ENCODE data around the gene PTPRN2.

PTPRN2 gene

DNA sequence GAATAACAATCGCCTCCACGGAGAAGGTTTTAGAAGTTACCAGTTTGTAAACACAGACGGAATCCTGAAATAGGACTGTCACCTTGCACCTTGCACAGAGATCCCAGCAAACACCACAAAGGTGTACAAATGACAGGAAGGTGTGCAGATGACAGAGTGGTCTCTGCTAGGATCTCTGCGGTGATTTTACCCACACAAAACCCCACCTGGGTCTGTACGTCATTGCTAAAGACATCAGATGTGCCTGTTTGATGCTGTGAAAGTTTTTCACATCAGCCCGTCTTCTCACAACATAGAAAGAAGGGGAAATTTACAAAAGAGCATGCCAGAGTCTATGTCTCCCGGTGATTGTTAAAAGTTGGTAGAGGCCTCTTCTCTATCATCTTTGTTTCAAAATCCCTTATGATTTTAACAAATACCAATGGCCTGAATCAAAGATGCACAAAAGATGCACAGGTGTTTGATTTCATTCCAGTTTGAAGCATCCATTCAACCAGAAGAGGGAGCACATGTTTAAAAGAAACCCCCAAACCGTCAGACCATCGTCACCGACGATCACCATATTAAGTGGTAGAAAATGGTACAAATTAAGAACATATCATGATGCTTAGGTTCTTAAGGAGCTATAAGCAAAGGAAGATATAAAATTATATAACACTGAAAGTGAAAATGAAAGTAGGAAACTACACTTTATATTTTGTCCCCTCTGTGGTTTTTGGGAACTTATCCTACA is 576.5 kb downstream of the PTPRN2 start:
- DNase-seq (ENCODE audit: extremely low spot score) = no peak
- TF ChIP-seq BHLHE40 (IDR thresholded peaks at IDR 0.05; ENCODE audit: borderline replicate concordance) (no peak), SP1 (IDR thresholded peaks at IDR 0.05) (no peak)
- POLR2A ChIA-PET = no interaction called here
- CTCF ChIA-PET = no interaction called here

- ChIA-PET CTCF (no interaction called here), POLR2A (no interaction called here)
- TF ChIP-seq PKNOX1 (IDR thresholded peaks at IDR 0.05) = no peak
- TF ChIP-seq TARDBP (IDR thresholded peaks at IDR 0.05) = no peak
- TF ChIP-seq ZNF384 (IDR thresholded peaks at IDR 0.05) = no peak
- TF ChIP-seq BHLHE40 (IDR thresholded peaks at IDR 0.05; ENCODE audit: borderline replicate concordance) = no peak
- TF ChIP-seq FOXM1 (IDR thresholded peaks at IDR 0.05; ENCODE audit: borderline replicate concordance) = no peak
- no peak for TF ChIP-seq NFRKB (IDR thresholded peaks at IDR 0.05)
- TF ChIP-seq SP1 (IDR thresholded peaks at IDR 0.05) = no peak
- TF ChIP-seq HDGF (IDR thresholded peaks at IDR 0.05; ENCODE audit: borderline replicate concordance) = no peak
- no peak for TF ChIP-seq CTBP1 (IDR thresholded peaks at IDR 0.05; ENCODE audit: borderline replicate concordance)
- TF ChIP-seq L3MBTL2 (conservative IDR thresholded peaks at IDR 0.05) = no peak
- no peak for TF ChIP-seq FOXA1 (IDR thresholded peaks at IDR 0.05)
- no peak for TF ChIP-seq LEF1 (IDR thresholded peaks at IDR 0.05; ENCODE audit: borderline replicate concordance)
- no peak for TF ChIP-seq FOXK2 (IDR thresholded peaks at IDR 0.05)
- no peak for TF ChIP-seq SUZ12 (IDR thresholded peaks at IDR 0.05)
- no peak for TF ChIP-seq ARNT (IDR thresholded peaks at IDR 0.05)
- TF ChIP-seq ELF4 (IDR thresholded peaks at IDR 0.05) = no peak
- no peak for DNase-seq (ENCODE audit: extremely low spot score)
Measured at GRCh38 chr7:158009886-158010285, 577.7 kb downstream of the PTPRN2 start.

DNA sequence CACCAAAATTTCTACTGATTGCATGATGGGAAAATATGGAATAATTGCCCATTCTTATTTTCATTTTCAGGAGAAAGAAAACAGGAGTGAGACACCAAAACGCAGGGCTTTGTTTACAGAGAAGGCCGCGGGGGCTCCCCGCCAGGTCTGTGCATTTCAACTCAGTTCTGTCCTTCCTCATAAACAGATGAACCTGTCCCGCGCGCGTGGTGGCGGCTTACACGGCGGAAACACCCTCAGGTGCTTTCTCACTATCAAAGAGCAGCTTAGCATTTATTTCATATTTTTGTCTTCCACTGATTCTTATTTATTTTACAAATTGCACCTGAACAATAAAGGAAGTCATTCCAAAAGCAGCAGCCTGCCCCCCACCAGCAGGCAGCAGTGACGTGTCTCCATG is 579.4 kb downstream of the PTPRN2 start:
- CTCF ChIA-PET = no interaction called here
- POLR2A ChIA-PET = no interaction called here
- TF ChIP-seq TARDBP (IDR thresholded peaks at IDR 0.05) (no peak), ARNT (IDR thresholded peaks at IDR 0.05) (no peak), LEF1 (IDR thresholded peaks at IDR 0.05; ENCODE audit: borderline replicate concordance) (no peak), CTBP1 (IDR thresholded peaks at IDR 0.05; ENCODE audit: borderline replicate concordance) (no peak), SP1 (IDR thresholded peaks at IDR 0.05) (no peak), NFRKB (IDR thresholded peaks at IDR 0.05) (no peak)
- DNase-seq (ENCODE audit: extremely low spot score) = no peak

- TF ChIP-seq FOXM1 (IDR thresholded peaks at IDR 0.05; ENCODE audit: borderline replicate concordance) (no peak), HDGF (IDR thresholded peaks at IDR 0.05; ENCODE audit: borderline replicate concordance) (no peak)
- POLR2A ChIA-PET = no interaction called here
- CTCF ChIA-PET = no interaction called here
- DNase-seq (ENCODE audit: extremely low spot score) = no peak
Measured at GRCh38 chr7:158007697-158008257, 579.8 kb downstream of the PTPRN2 start.

- CTCF ChIA-PET = no interaction called here
- POLR2A ChIA-PET = no interaction called here
- no peak for TF ChIP-seq FOXA1 (IDR thresholded peaks at IDR 0.05)
- TF ChIP-seq PKNOX1 (IDR thresholded peaks at IDR 0.05) = no peak
- TF ChIP-seq HDGF (IDR thresholded peaks at IDR 0.05; ENCODE audit: borderline replicate concordance) = no peak
- no peak for TF ChIP-seq SUZ12 (IDR thresholded peaks at IDR 0.05)
- no peak for TF ChIP-seq SP1 (IDR thresholded peaks at IDR 0.05)
- no peak for TF ChIP-seq FOXM1 (IDR thresholded peaks at IDR 0.05; ENCODE audit: borderline replicate concordance)
- TF ChIP-seq LEF1 (IDR thresholded peaks at IDR 0.05; ENCODE audit: borderline replicate concordance) = no peak
- TF ChIP-seq NFRKB (IDR thresholded peaks at IDR 0.05) = no peak
- TF ChIP-seq L3MBTL2 (conservative IDR thresholded peaks at IDR 0.05) = no peak
- no peak for TF ChIP-seq FOXK2 (IDR thresholded peaks at IDR 0.05)
- no peak for TF ChIP-seq ELF4 (IDR thresholded peaks at IDR 0.05)
- TF ChIP-seq BHLHE40 (IDR thresholded peaks at IDR 0.05; ENCODE audit: borderline replicate concordance) = no peak
- no peak for TF ChIP-seq TARDBP (IDR thresholded peaks at IDR 0.05)
- TF ChIP-seq ZNF384 (IDR thresholded peaks at IDR 0.05) = no peak
- no peak for DNase-seq (ENCODE audit: extremely low spot score)
Measured at GRCh38 chr7:158006841-158007696, 580.6 kb downstream of the PTPRN2 start.

GRCh38 chr7:158005531-158005930 is 582.1 kb downstream of the PTPRN2 start:
- TF ChIP-seq NFRKB (IDR thresholded peaks at IDR 0.05) = no peak
- POLR2A ChIA-PET = no interaction called here
- no peak for DNase-seq (ENCODE audit: extremely low spot score)
- CTCF ChIA-PET = no interaction called here

GRCh38 chr7:158004123-158004490 is 583.5 kb downstream of the PTPRN2 start:
- ChIA-PET POLR2A (no interaction called here), CTCF (no interaction called here)
- TF ChIP-seq ZNF384 (IDR thresholded peaks at IDR 0.05) (no peak), SP1 (IDR thresholded peaks at IDR 0.05) (no peak), BHLHE40 (IDR thresholded peaks at IDR 0.05; ENCODE audit: borderline replicate concordance) (no peak), L3MBTL2 (conservative IDR thresholded peaks at IDR 0.05) (no peak), FOXK2 (IDR thresholded peaks at IDR 0.05) (no peak), FOXM1 (IDR thresholded peaks at IDR 0.05; ENCODE audit: borderline replicate concordance) (no peak), SUZ12 (IDR thresholded peaks at IDR 0.05) (no peak), ELF4 (IDR thresholded peaks at IDR 0.05) (no peak), ARNT (IDR thresholded peaks at IDR 0.05) (no peak), NFRKB (IDR thresholded peaks at IDR 0.05) (no peak), FOXA1 (IDR thresholded peaks at IDR 0.05) (no peak), LEF1 (IDR thresholded peaks at IDR 0.05; ENCODE audit: borderline replicate concordance) (no peak)
- no peak for DNase-seq (ENCODE audit: extremely low spot score)
